ENCODE data around the gene BANP. TPM values are rescaled to one million over a fixed set of nuclear protein-coding genes. Genes with fewer than 3 reads are reported as not detected.

The BANP gene
- total and polyA plus RNA-seq, 12 donors: 6.1 to 20.4 (median 13.5) TPM

GRCh38 chr16:88055356-88055755, 104.1 kb downstream of the BANP start:
- no peak for DNase-seq
- no peak overlapping the region for H3K27ac ChIP-seq
- TF ChIP-seq CTCF (IDR thresholded peaks at IDR 0.05): no peak
- H3K4me3 ChIP-seq: no peak overlapping the region
- ATAC-seq: no peak
- no peaks in the 10 kb centered on the region for H3K4me1 ChIP-seq
- intact Hi-C loops (cut with DNase I): no loop called here
- H3K9me3 ChIP-seq: no peaks in the 10 kb centered on the region
- peaks cover 0 to 69% (median 13%) of the 10 kb centered on the region in 9 donors for H3K36me3 ChIP-seq
- no peaks in the 10 kb centered on the region for H3K27me3 ChIP-seq
- 92 to 93% methylated on average over 7 of the region's 7 CpGs for WGBS, 2 donors

DNA sequence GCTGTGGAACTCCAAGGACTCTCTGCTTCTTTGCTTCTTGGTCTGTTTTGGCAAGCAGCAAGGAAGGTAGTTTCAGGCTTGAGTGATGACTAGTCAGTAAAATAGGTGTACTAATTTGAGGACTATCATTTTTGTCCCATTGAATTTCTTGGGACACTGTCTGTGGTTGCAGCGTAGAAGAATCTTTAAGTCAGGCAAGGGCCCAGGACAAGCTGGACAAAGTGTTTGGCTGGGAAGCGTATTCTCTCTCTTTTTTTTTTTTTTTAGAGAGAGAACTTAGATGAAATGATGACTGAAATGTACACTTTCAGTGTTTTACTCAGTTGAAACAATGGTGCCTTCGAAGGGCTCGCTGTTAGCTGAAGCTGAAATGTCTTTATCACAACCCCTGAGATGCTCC, 105.0 kb downstream of the BANP start:
- no peak for TF ChIP-seq CTCF (IDR thresholded peaks at IDR 0.05)
- Histone ChIP-seq H3K4me1 (no peaks in the 10 kb centered on the region), H3K27ac (no peak overlapping the region), H3K4me3 (no peak overlapping the region), H3K9me3 (no peaks in the 10 kb centered on the region), H3K27me3 (no peaks in the 10 kb centered on the region), H3K36me3 (peaks cover 0 to 67% (median 11%) of the 10 kb centered on the region in 9 donors)
- WGBS, 2 donors: 85 to 94% methylated on average over 4 of the region's 4 CpGs
- ATAC-seq (no peak), DNase-seq (no peak)
- intact Hi-C loops (cut with DNase I): no loop called here

DNA sequence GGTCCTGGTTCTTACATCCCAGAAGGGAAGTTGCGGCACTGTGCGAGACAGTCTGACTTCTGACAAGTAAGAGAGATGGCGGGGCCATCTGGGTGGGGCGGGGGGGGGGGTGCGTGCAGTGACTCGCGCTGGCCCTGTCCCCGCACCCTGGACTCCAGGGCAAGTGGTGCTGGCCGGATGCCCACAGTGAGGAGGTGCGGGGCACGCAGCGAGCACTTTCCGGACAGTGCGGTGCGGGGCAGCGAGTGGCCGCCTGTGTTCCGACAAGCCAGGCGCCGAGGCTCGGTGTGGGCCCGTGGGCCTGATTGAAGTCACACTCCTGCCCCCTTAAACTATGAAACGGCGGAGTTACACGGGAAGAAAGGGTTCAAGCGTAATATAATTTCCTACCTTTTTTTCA, 106.4 kb downstream of the BANP start:
- peaks cover 0 to 11% (median 9%) of the 10 kb centered on the region in 9 donors for H3K4me1 ChIP-seq
- no peaks in the 10 kb centered on the region for H3K9me3 ChIP-seq
- ATAC-seq (no peak), DNase-seq (no peak)
- 93 to 97% methylated on average over 26 of the region's 26 CpGs for WGBS, 2 donors
- no peak overlapping the region for H3K4me3 ChIP-seq
- intact Hi-C loops (cut with DNase I): no loop called here
- no peak overlapping the region for H3K27ac ChIP-seq
- H3K36me3 ChIP-seq: peaks cover 0 to 55% (median 8%) of the 10 kb centered on the region in 9 donors
- no peaks in the 10 kb centered on the region for H3K27me3 ChIP-seq
- no peak for TF ChIP-seq CTCF (IDR thresholded peaks at IDR 0.05)

DNA sequence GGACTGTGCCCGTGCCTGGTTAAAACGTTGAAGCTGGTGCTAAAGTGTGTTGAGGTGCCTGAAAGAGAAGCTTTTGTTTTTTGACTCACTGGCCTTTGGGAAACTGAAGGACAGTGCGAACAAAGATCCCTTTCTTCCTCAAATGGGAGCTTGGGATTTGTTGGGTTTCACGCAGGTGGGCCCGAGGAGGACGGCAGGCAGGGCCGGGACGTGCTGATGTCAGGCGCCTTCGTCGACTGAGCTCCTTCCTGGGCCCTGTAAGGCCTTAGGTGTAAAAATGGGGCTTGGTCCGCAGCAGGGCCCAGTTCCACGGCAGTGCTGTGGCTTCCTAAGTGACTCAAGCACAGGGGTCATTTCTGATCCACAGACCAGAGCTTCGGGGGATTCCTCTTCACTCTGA, 106.9 kb downstream of the BANP start:
- intact Hi-C loops (cut with DNase I): no loop called here
- H3K27ac ChIP-seq: no peak overlapping the region

More for the DNA sequence above, 106.9 kb downstream of the BANP start:
- ATAC-seq: no peak
- Histone ChIP-seq H3K9me3 (no peaks in the 10 kb centered on the region), H3K27me3 (no peaks in the 10 kb centered on the region), H3K4me1 (peaks cover 0 to 16% (median 14%) of the 10 kb centered on the region in 9 donors), H3K4me3 (no peak overlapping the region), H3K36me3 (peaks cover 0 to 55% (median 8%) of the 10 kb centered on the region in 9 donors)
- 89 to 93% methylated on average over 14 of the region's 14 CpGs for WGBS, 2 donors
- DNase-seq: no peak
- no peak for TF ChIP-seq CTCF (IDR thresholded peaks at IDR 0.05)
